GM23338 (cell line): ENCODE results near the gene CITED1. TPM values are rescaled to one million over a fixed set of nuclear protein-coding genes. Genes with fewer than 3 reads are reported as not detected.

ENCODE experiments used
- ATAC-seq: fragments of 200-7000 bp; cut with Tn5 transposase; 3 replicates; pipeline ENCODE4 v1.9.1; 2020
- DNase-seq: peaks from one replicate; pipeline ENCODE4 v3.0.0-alpha.2; 2015; ENCODE audit warnings: low spot score
- H2AFZ ChIP-seq: fragments of 200-600 bp; sonication (generic); 2 replicates; pipeline ENCODE4 v1.8.0; 2016; ENCODE audit warnings: antibody characterized with exemption, mild to moderate bottlenecking, moderate library complexity
- H3F3A ChIP-seq: fragments of 200-600 bp; sonication (generic); replicated peaks from 2 replicates; pipeline ENCODE4 v1.8.0; 2017; ENCODE audit warnings: antibody characterized with exemption, mixed run types, low read depth
- H3K27ac ChIP-seq: fragments of 200-600 bp; sonication (generic); 2 replicates; pipeline ENCODE4 v1.6.1; 2016; ENCODE audit warnings: low read depth
- H3K27me3 ChIP-seq: fragments of 200-600 bp; sonication (generic); 2 replicates; pipeline ENCODE4 v1.8.0; 2016; ENCODE audit warnings: mild to moderate bottlenecking, mixed run types, moderate library complexity; ENCODE audit not compliant: insufficient read depth
- H3K36me3 ChIP-seq: fragments of 200-600 bp; sonication (generic); 2 replicates; pipeline ENCODE4 v1.8.0; 2016; ENCODE audit warnings: mild to moderate bottlenecking; ENCODE audit not compliant: insufficient read depth
- H3K4me1 ChIP-seq: fragments of 200-600 bp; sonication (generic); 2 replicates; pipeline ENCODE4 v1.8.0; 2016; ENCODE audit warnings: mild to moderate bottlenecking, moderate library complexity; ENCODE audit not compliant: insufficient read depth
- H3K4me2 ChIP-seq: fragments of 200-600 bp; sonication (generic); 2 replicates; pipeline ENCODE4 v1.7.1; 2017; ENCODE audit warnings: mixed run types
- H3K4me3 ChIP-seq: fragments of 200-600 bp; sonication (generic); 2 replicates; pipeline ENCODE4 v1.6.1; 2016; ENCODE audit warnings: mixed run types
- H3K79me2 ChIP-seq: fragments of 200-600 bp; sonication (generic); replicated peaks from 2 replicates; pipeline ENCODE4 v1.8.0; 2017; ENCODE audit warnings: mild to moderate bottlenecking; ENCODE audit not compliant: insufficient read depth
- H3K9me2 ChIP-seq: fragments of 200-600 bp; sonication (generic); 2 replicates; pipeline ENCODE4 v1.8.0; 2017; ENCODE audit not compliant: insufficient read depth
- H4K20me1 ChIP-seq: fragments of 200-600 bp; sonication (generic); replicated peaks from 2 replicates; pipeline ENCODE4 v1.8.0; 2017; ENCODE audit warnings: mild to moderate bottlenecking; ENCODE audit not compliant: insufficient read depth
- H3K27ac Mint-ChIP-seq: 2 replicates; pipeline ENCODE4 v1.8.0; 2020; ENCODE audit warnings: inconsistent platforms, mild to moderate bottlenecking, moderate library complexity, mixed read lengths
- H3K27me3 Mint-ChIP-seq: 3 replicates; pipeline ENCODE4 v1.8.0; 2022; ENCODE audit warnings: low read depth, mild to moderate bottlenecking, moderate library complexity, mixed read lengths, inconsistent platforms; ENCODE audit not compliant: insufficient read depth, poor library complexity
- H3K36me3 Mint-ChIP-seq: 3 replicates; pipeline ENCODE4 v1.8.0; 2021; ENCODE audit warnings: low read depth, mild to moderate bottlenecking, inconsistent platforms, moderate library complexity, mixed read lengths
- H3K4me1 Mint-ChIP-seq: 3 replicates; pipeline ENCODE4 v1.8.0; 2020; ENCODE audit warnings: mild to moderate bottlenecking, inconsistent platforms, mixed read lengths
- H3K4me3 Mint-ChIP-seq: 3 replicates; pipeline ENCODE4 v1.8.0; 2021; ENCODE audit warnings: moderate library complexity, mild to moderate bottlenecking, inconsistent platforms, mixed read lengths
- H3K9me3 Mint-ChIP-seq: 3 replicates; pipeline ENCODE4 v1.8.0; 2020; ENCODE audit warnings: moderate library complexity, mild to moderate bottlenecking, inconsistent platforms, mixed read lengths
- CTCF ChIP-seq, 2 experiments: fragments of 200-600 bp in 1 of 2; sonication (generic) in 1 of 2; conservative IDR thresholded peaks; 2 replicates each; pipeline versions ENCODE4 v1.5.1 to v1.6.1; 2016 to 2017; ENCODE audit warnings: antibody characterized with exemption in 2 of 2, low read depth in 2 of 2, mild to moderate bottlenecking in 2 of 2, moderate library complexity in 1 of 2
- EZH2 ChIP-seq: fragments of 200-600 bp; sonication (generic); IDR thresholded peaks from one replicate; pipeline ENCODE4 v1.8.0; 2017; ENCODE audit warnings: antibody characterized with exemption, mild to moderate bottlenecking, low read depth; ENCODE audit not compliant: unreplicated experiment
- EZH2phosphoT487 ChIP-seq: fragments of 200-600 bp; sonication (generic); IDR thresholded peaks from one replicate; pipeline ENCODE4 v1.8.1; 2018; ENCODE audit warnings: antibody characterized with exemption; ENCODE audit not compliant: unreplicated experiment
- NANOG ChIP-seq: IDR thresholded peaks from 2 replicates; pipeline ENCODE4 v1.6.1; 2016; ENCODE audit warnings: antibody characterized with exemption, borderline replicate concordance
- REST ChIP-seq: IDR thresholded peaks from one replicate; pipeline ENCODE4 v1.6.1; 2018; ENCODE audit warnings: antibody characterized with exemption; ENCODE audit not compliant: unreplicated experiment
- polyA plus RNA-seq: library from polyadenylated mRNA; unstranded; fragments of >200 nt; fragmentation: Nextera tagmentation; extraction: Ambion mirVana; gene quantifications from 2 replicates; pipeline ENCODE4 v1.2.1, GENCODE V29; 2016
- total RNA-seq: library from RNA; depleted of rRNA; stranded (reverse); fragments of >200 nt; shearing (Covaris generic); gene quantifications from 2 replicates; pipeline ENCODE4 v1.2.3, GENCODE V29; 2014
- TF ChIP-seq, protein P1 (sequence below): IDR thresholded peaks from 2 replicates; pipeline ENCODE4 v1.6.1; 2016; ENCODE audit warnings: antibody characterized with exemption

Gene CITED1
- total and polyA plus RNA-seq, 2 experiments from 2014 or later, result 0.45 to 1.1 TPM

DNA sequence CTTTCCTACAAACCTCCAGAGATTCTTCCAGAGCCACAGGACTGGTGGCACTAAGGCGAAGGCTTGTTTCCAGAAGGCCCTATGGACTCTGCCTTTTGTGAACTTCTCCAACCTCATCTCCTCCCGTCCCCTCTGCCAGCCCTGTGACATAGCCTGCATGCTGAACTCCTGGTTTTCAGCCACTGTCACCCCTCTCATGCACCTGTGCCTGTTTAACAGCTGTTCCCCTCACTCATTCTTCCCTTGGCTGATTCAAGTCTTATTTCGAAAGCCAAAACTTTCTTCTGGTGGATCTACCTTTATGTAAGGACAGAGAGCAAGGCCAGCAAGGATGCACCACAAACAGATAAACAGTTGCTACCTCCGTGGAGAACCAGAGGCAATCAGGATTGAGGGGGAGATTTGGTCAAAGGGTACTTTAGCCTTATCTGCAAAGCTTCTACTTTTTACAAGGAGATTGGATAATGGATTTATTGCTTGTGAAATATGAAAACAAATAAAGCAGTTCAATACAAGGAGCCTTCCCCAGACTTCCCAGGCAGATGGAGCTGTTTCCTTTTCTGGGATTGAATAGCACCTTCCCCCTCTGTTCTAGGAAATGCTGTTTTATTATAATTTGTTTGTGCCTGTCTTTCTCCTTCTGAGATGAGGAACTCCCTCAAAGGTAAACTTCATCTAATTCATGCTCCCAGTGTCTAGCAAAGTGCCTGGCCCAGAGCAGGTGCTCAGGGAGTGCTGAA, 5.7 kb downstream of the CITED1 start:
- Histone ChIP-seq H3K36me3 (no peaks in the 10 kb centered on the region), H3K27ac (no peak overlapping the region), H2AFZ (no peak overlapping the region), H3K4me3 (no peak overlapping the region), H3K4me1 (0 out of 2 replicates have a peak, but pooled peaks cover 5% of the 10 kb centered on the region), H3K27me3 (peaks cover 35% of the 10 kb centered on the region), H3K79me2 (no peaks in the 10 kb centered on the region), H3K9me2 (no peaks in the 10 kb centered on the region), H3F3A (no peaks in the 10 kb centered on the region), H4K20me1 (no peaks in the 10 kb centered on the region), H3K4me2 (no peak overlapping the region)
- peaks cover 28% of the 10 kb centered on the region for H3K27me3 Mint-ChIP-seq
- no peak for ATAC-seq
- no peak overlapping the region for H3K4me3 Mint-ChIP-seq
- no peaks in the 10 kb centered on the region for H3K9me3 Mint-ChIP-seq
- TF ChIP-seq EZH2phosphoT487, result no peak
- TF ChIP-seq REST, result no peak
- TF ChIP-seq, protein P1, sequence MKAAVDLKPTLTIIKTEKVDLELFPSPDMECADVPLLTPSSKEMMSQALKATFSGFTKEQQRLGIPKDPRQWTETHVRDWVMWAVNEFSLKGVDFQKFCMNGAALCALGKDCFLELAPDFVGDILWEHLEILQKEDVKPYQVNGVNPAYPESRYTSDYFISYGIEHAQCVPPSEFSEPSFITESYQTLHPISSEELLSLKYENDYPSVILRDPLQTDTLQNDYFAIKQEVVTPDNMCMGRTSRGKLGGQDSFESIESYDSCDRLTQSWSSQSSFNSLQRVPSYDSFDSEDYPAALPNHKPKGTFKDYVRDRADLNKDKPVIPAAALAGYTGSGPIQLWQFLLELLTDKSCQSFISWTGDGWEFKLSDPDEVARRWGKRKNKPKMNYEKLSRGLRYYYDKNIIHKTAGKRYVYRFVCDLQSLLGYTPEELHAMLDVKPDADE, result no peak
- no peak for TF ChIP-seq NANOG
- TF ChIP-seq CTCF (conservative IDR thresholded peaks at IDR 0.05; ENCODE audit: low read depth in 2 of 2), result no peak
- TF ChIP-seq EZH2, result no peak
- peaks cover 3% of the 10 kb centered on the region; the same call in 1 of the 3 replicates for H3K36me3 Mint-ChIP-seq
- DNase-seq, result no peak
- peaks cover 6% of the 10 kb centered on the region; the same call in 2 of the 3 replicates for H3K4me1 Mint-ChIP-seq
- no peak overlapping the region for H3K27ac Mint-ChIP-seq
